Measurements from ENCODE around the gene HPCAL1. TPM values are rescaled to one million over a fixed set of nuclear protein-coding genes. Genes with fewer than 3 reads are reported as not detected.
A peak's percentile ranks its signal among the peaks of the same experiment; 100 is the strongest.

The HPCAL1 gene
- total RNA-seq, 1 donor from 2014 or later, result 3.7 TPM

DNA sequence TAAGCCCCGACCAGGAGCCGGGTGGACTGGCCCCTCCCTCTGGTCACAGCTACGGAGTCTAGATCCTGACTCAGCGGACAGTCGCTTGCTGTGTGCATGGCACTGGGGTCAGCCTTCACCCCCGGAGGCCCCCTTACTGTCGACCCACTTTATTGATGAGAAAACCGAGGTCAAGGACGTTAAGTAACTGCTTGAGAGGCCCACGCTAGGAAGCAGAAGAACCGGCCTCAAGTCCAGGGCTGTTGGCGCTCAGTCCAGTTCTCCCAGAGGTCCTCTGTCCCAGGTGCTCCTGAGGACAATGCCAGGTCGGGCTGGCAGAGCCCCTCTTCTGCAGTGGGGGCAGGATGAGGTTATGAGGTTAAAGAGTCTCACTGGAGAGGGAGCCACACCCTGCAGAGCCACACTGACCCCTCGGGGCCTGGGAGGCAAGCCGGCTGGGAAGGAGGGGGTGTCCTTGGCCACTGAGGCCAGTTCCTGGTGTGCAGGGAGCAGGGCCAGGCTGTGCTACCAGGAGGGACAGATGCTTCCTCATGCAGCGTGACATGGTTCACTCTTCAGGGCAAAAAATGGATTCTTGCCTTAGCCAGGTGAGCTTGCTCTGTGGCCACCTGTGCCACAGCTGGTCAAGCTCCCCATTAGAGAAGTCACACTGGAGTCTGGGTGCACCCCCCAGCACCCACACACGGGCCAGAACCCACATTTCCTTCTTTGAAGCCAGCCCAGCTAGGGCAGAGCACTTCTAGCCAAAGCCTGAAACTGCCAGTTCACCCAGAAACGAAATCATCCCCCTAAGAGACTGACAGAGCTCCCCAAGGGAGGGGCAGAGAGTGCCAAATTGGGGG lies 47.3 kb upstream of the HPCAL1 start:
- peaks cover 9% of the 10 kb centered on the region for H3K4me1 Mint-ChIP-seq
- Histone ChIP-seq H4K20me1 (ENCODE audit: low read depth) (no peaks in the 10 kb centered on the region), H3K9me3 (ENCODE audit: low read depth) (peaks cover under 1% of the 10 kb centered on the region), H3K9ac (no peak overlapping the region), H3K4me2 (no peak overlapping the region), H3K79me2 (ENCODE audit: low read depth) (no peaks in the 10 kb centered on the region), H3K4me1 (no peaks in the 10 kb centered on the region), H3K27me3 (no peaks in the 10 kb centered on the region), H3F3A (ENCODE audit: low read depth) (no peaks in the 10 kb centered on the region), H3K27ac (no peak overlapping the region), H3K36me3 (no peaks in the 10 kb centered on the region), H3K4me3 (no peak overlapping the region), H2AFZ (replicated peaks) (no peak overlapping the region)
- peaks cover 15% of the 10 kb centered on the region for H3K27me3 Mint-ChIP-seq (ENCODE audit: insufficient read depth, low read depth)
- TF ChIP-seq EZH2 (IDR thresholded peaks at IDR 0.05) (no peak), EZH2phosphoT487 (IDR thresholded peaks at IDR 0.05) (no peak)
- TF ChIP-seq, protein P1, sequence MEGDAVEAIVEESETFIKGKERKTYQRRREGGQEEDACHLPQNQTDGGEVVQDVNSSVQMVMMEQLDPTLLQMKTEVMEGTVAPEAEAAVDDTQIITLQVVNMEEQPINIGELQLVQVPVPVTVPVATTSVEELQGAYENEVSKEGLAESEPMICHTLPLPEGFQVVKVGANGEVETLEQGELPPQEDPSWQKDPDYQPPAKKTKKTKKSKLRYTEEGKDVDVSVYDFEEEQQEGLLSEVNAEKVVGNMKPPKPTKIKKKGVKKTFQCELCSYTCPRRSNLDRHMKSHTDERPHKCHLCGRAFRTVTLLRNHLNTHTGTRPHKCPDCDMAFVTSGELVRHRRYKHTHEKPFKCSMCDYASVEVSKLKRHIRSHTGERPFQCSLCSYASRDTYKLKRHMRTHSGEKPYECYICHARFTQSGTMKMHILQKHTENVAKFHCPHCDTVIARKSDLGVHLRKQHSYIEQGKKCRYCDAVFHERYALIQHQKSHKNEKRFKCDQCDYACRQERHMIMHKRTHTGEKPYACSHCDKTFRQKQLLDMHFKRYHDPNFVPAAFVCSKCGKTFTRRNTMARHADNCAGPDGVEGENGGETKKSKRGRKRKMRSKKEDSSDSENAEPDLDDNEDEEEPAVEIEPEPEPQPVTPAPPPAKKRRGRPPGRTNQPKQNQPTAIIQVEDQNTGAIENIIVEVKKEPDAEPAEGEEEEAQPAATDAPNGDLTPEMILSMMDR (IDR thresholded peaks at IDR 0.05), result no peak
- H3K36me3 Mint-ChIP-seq, result no peaks in the 10 kb centered on the region
- peak overlapping the region; percentile 33 for H3K27ac Mint-ChIP-seq
- DNase-seq (ENCODE audit: low spot score), result no peak
- peaks cover 5% of the 10 kb centered on the region for H3K9me3 Mint-ChIP-seq
- H3K4me3 Mint-ChIP-seq, result no peak overlapping the region

DNA sequence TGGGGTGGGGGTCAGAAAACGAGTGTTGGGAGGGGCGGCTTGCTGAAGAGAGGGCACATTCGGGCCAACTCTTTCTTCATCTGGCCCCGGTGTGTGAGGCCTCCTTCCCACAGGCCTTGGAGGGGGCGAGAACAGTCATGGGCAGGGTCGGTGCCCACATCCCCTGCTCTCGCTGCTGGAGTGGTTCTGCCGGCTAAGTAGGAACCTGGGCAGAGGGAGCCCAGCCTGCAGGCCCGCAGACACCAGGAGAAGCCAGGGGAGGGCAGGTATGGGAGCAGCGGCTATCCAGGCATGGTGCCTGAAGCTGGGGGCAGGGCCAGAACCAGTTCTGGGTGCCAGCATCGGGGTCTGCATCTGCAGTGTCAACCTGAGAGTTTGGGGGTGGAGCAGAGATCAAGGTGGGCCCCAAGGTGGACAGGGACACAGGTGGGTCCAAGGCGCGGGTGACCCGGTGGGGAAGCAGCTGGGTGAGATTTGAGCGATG lies 46.6 kb upstream of the HPCAL1 start:
- H2AFZ ChIP-seq (replicated peaks), result no peak overlapping the region
- H3K4me2 ChIP-seq, result no peak overlapping the region
- H3K9ac ChIP-seq, result no peak overlapping the region
- H3K4me1 Mint-ChIP-seq, result peaks cover 12% of the 10 kb centered on the region
- H3K9me3 Mint-ChIP-seq, result no peaks in the 10 kb centered on the region
- H3K27ac Mint-ChIP-seq, result no peak overlapping the region
- H3K4me3 ChIP-seq, result no peak overlapping the region
- H4K20me1 ChIP-seq (ENCODE audit: low read depth), result no peaks in the 10 kb centered on the region
- no peaks in the 10 kb centered on the region for H3K36me3 ChIP-seq
- no peaks in the 10 kb centered on the region for H3K9me3 ChIP-seq (ENCODE audit: low read depth)
- no peak for DNase-seq (ENCODE audit: low spot score)
- no peak overlapping the region for H3K4me3 Mint-ChIP-seq
- H3K79me2 ChIP-seq (ENCODE audit: low read depth), result no peaks in the 10 kb centered on the region
- H3K27ac ChIP-seq, result no peak overlapping the region
- H3K36me3 Mint-ChIP-seq, result no peaks in the 10 kb centered on the region
- no peaks in the 10 kb centered on the region for H3K27me3 ChIP-seq
- no peak for TF ChIP-seq EZH2 (IDR thresholded peaks at IDR 0.05)
- TF ChIP-seq, protein P1 (IDR thresholded peaks at IDR 0.05), result no peak
- TF ChIP-seq EZH2phosphoT487 (IDR thresholded peaks at IDR 0.05), result no peak
- H3K4me1 ChIP-seq, result no peaks in the 10 kb centered on the region
- peaks cover 15% of the 10 kb centered on the region for H3K27me3 Mint-ChIP-seq (ENCODE audit: insufficient read depth, low read depth)
- no peaks in the 10 kb centered on the region for H3F3A ChIP-seq (ENCODE audit: low read depth)

DNA sequence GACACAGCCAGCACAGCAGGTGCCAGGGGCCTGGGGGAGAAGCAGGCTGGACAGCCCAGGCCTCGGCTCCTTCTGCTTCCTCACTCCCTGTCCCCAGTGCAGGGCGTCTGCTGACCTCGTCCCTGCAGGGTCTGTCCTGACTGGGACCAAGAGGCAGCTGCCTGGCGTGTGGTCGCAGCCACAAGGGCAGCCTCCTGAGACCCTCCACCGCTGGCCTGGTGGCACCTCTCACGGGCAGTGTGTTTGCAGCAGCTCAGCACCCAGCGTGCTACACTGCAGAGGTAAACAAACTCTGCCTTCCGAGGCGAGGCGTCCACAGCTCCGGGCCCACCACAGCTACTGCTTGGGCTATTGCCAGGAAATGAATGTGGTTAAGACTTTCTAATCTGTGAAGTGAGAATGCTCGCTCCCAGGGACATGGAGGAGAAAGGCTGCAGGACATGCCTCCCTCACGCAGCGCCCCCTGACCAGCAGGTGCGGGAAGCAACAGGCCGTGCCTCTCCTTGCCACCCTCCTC lies 46.1 kb upstream of the HPCAL1 start:
- Mint-ChIP-seq H3K27ac (no peak overlapping the region), H3K27me3 (ENCODE audit: insufficient read depth, low read depth) (peaks cover 15% of the 10 kb centered on the region), H3K9me3 (no peaks in the 10 kb centered on the region), H3K4me3 (no peak overlapping the region), H3K36me3 (no peaks in the 10 kb centered on the region), H3K4me1 (peaks cover 17% of the 10 kb centered on the region)
- H3K27ac ChIP-seq, result no peak overlapping the region
- H4K20me1 ChIP-seq (ENCODE audit: low read depth), result no peaks in the 10 kb centered on the region
- no peaks in the 10 kb centered on the region for H3K36me3 ChIP-seq
- H3K4me3 ChIP-seq, result no peak overlapping the region
- no peak overlapping the region for H2AFZ ChIP-seq (replicated peaks)
- H3F3A ChIP-seq (ENCODE audit: low read depth), result no peaks in the 10 kb centered on the region
- TF ChIP-seq EZH2 (IDR thresholded peaks at IDR 0.05), result no peak
- TF ChIP-seq EZH2phosphoT487 (IDR thresholded peaks at IDR 0.05), result no peak
- no peaks in the 10 kb centered on the region for H3K79me2 ChIP-seq (ENCODE audit: low read depth)
- no peak overlapping the region for H3K9ac ChIP-seq
- no peak for DNase-seq (ENCODE audit: low spot score)
- H3K27me3 ChIP-seq, result no peaks in the 10 kb centered on the region
- H3K9me3 ChIP-seq (ENCODE audit: low read depth), result no peaks in the 10 kb centered on the region
- H3K4me2 ChIP-seq, result no peak overlapping the region
- H3K4me1 ChIP-seq, result no peaks in the 10 kb centered on the region

DNA sequence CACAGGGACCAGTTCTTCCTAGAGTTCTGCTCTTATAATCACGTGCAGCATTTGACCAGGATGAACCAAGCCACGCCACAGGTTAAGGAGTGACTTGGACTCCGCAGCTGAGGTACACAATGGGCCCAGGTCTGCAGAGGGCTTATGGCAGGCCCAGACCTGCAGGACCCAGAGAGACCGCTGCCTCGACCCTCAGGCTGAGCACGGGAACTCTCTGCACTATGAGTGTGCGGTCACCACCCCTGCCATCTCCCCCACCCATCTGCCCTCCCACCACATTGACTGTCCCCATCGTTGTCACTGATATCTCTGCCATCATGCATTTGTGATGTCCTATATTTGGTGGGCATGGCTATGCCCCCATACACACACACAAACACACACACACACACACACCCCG lies 45.7 kb upstream of the HPCAL1 start:
- H3K27me3 ChIP-seq, result no peaks in the 10 kb centered on the region
- no peaks in the 10 kb centered on the region for H3K36me3 ChIP-seq
- no peak overlapping the region for H2AFZ ChIP-seq (replicated peaks)
- Mint-ChIP-seq H3K4me1 (peaks cover 17% of the 10 kb centered on the region), H3K9me3 (no peaks in the 10 kb centered on the region), H3K27me3 (ENCODE audit: insufficient read depth, low read depth) (peaks cover 15% of the 10 kb centered on the region), H3K4me3 (no peak overlapping the region), H3K36me3 (no peaks in the 10 kb centered on the region), H3K27ac (peak overlapping the region; percentile 61)
- H3K9ac ChIP-seq, result no peak overlapping the region
- no peak overlapping the region for H3K4me3 ChIP-seq
- H3K4me2 ChIP-seq, result no peak overlapping the region
- H3K27ac ChIP-seq, result no peak overlapping the region
- H3F3A ChIP-seq (ENCODE audit: low read depth), result no peaks in the 10 kb centered on the region
- H4K20me1 ChIP-seq (ENCODE audit: low read depth), result no peaks in the 10 kb centered on the region
- no peaks in the 10 kb centered on the region for H3K4me1 ChIP-seq
- no peak for TF ChIP-seq EZH2 (IDR thresholded peaks at IDR 0.05)
- no peak for TF ChIP-seq EZH2phosphoT487 (IDR thresholded peaks at IDR 0.05)
- TF ChIP-seq, protein P1 (IDR thresholded peaks at IDR 0.05), result no peak
- H3K79me2 ChIP-seq (ENCODE audit: low read depth), result no peaks in the 10 kb centered on the region
- DNase-seq (ENCODE audit: low spot score), result no peak
- H3K9me3 ChIP-seq (ENCODE audit: low read depth), result no peaks in the 10 kb centered on the region

All from neural progenitor cell (in vitro differentiated cells).